HEK293 (cell line): ENCODE data around the gene AAR2.

Source experiments
- CTCF ChIA-PET: fragments of 350-600 bp; formaldehyde crosslinking; extraction: SDS; loops from one replicate; lab custom pipeline; 2021; ENCODE audit warnings: antibody characterized with exemption; lab: Yijun Ruan, JAX
- POLR2A ChIA-PET: fragments of 300-600 bp; formaldehyde crosslinking; extraction: SDS; loops from one replicate; lab custom pipeline; 2020; ENCODE audit warnings: antibody characterized with exemption, inconsistent platforms; lab: Yijun Ruan, JAX
- H3K27ac ChIP-seq: fragments of 200-500 bp; sonication (Bioruptor generic); 2 replicates; pipeline ENCODE4 v1.5.1; 2014; ENCODE audit warnings: low read depth, low read length, control low read depth, inconsistent platforms; ENCODE audit errors: extremely low read depth
- H3K36me3 ChIP-seq, 2 experiments: fragments of 200-500 bp in 1 of 2; sonication (Bioruptor generic) in 1 of 2; 1 replicate in 1 of 2; 2 replicates in 1 of 2; pipeline ENCODE4 v1.5.1; 2014 to 2017; ENCODE audit warnings: inconsistent platforms in 2 of 2, low read length in 2 of 2; ENCODE audit not compliant: control insufficient read depth in 2 of 2, insufficient read depth in 1 of 2
- H3K4me1 ChIP-seq: fragments of 200-500 bp; sonication (Bioruptor generic); 2 replicates; pipeline ENCODE4 v1.5.1; 2014; ENCODE audit warnings: mild to moderate bottlenecking, low read length, inconsistent platforms; ENCODE audit not compliant: control insufficient read depth, insufficient read depth
- H3K4me3 ChIP-seq: 2 replicates; pipeline ENCODE4 v1.5.1; 2011; ENCODE audit warnings: low read depth, mild to moderate bottlenecking, control low read depth, low read length, moderate library complexity
- H3K9me3 ChIP-seq: fragments of 200-500 bp; sonication (Bioruptor generic); 2 replicates; pipeline ENCODE4 v1.5.1; 2014; ENCODE audit warnings: low read depth, low read length, inconsistent platforms; ENCODE audit not compliant: control insufficient read depth, insufficient read depth
- ATF2 ChIP-seq: fragments of 450-650 bp; formaldehyde crosslinking; IDR thresholded peaks from 2 replicates; pipeline ENCODE4 v1.5.1; 2016; ENCODE audit warnings: missing biosample characterization, missing genetic modification characterization, low read depth
- GFI1B ChIP-seq: fragments of 450-650 bp; formaldehyde crosslinking; IDR thresholded peaks from 2 replicates; pipeline ENCODE4 v1.5.1; 2016; ENCODE audit warnings: missing biosample characterization, missing genetic modification characterization
- KLF9 ChIP-seq: fragments of 450-650 bp; formaldehyde crosslinking; IDR thresholded peaks from 2 replicates; pipeline ENCODE4 v1.5.1; 2016; ENCODE audit warnings: missing biosample characterization, missing genetic modification characterization, low read depth
- MEIS1 ChIP-seq: sonication (generic); formaldehyde crosslinking; IDR thresholded peaks from 2 replicates; pipeline ENCODE4 v1.8.1; 2022; ENCODE audit warnings: missing genetic modification reagents, mild to moderate bottlenecking, borderline replicate concordance
- PATZ1 ChIP-seq: fragments of 450-650 bp; formaldehyde crosslinking; IDR thresholded peaks from 2 replicates; pipeline ENCODE4 v1.5.1; 2016; ENCODE audit warnings: missing biosample characterization, missing genetic modification characterization
- SP7 ChIP-seq: fragments of 450-650 bp; formaldehyde crosslinking; IDR thresholded peaks from 2 replicates; pipeline ENCODE4 v1.5.1; 2016; ENCODE audit warnings: missing biosample characterization, missing genetic modification characterization
- ZBTB10 ChIP-seq: fragments of 450-650 bp; formaldehyde crosslinking; IDR thresholded peaks from 2 replicates; pipeline ENCODE4 v1.5.1; 2016; ENCODE audit warnings: missing biosample characterization, missing genetic modification characterization
- ZBTB26 ChIP-seq: fragments of 450-650 bp; formaldehyde crosslinking; optimal IDR thresholded peaks from 2 replicates; pipeline ENCODE3; 2016; ENCODE audit warnings: missing biosample characterization, mild to moderate bottlenecking, missing genetic modification characterization
- ZBTB8A ChIP-seq: fragments of 450-650 bp; formaldehyde crosslinking; IDR thresholded peaks from 2 replicates; pipeline ENCODE4 v1.5.1; 2016; ENCODE audit warnings: missing biosample characterization, missing genetic modification characterization
- ZNF138 ChIP-seq: fragments of 450-650 bp; formaldehyde crosslinking; IDR thresholded peaks from 2 replicates; pipeline ENCODE4 v1.5.1; 2016; ENCODE audit warnings: missing biosample characterization, missing genetic modification characterization, borderline replicate concordance
- ZNF280D ChIP-seq: fragments of 450-650 bp; formaldehyde crosslinking; IDR thresholded peaks from 2 replicates; pipeline ENCODE4 v1.5.1; 2016; ENCODE audit warnings: missing biosample characterization, missing genetic modification characterization
- ZNF350 ChIP-seq: fragments of 450-650 bp; formaldehyde crosslinking; IDR thresholded peaks from 2 replicates; pipeline ENCODE4 v1.5.0; 2017; ENCODE audit warnings: missing biosample characterization, mild to moderate bottlenecking, missing genetic modification characterization
- ZNF558 ChIP-seq: fragments of 450-650 bp; formaldehyde crosslinking; IDR thresholded peaks from 2 replicates; pipeline ENCODE4 v1.5.1; 2016; ENCODE audit warnings: missing biosample characterization, missing genetic modification characterization
- ZNF560 ChIP-seq: fragments of 450-650 bp; formaldehyde crosslinking; IDR thresholded peaks from 2 replicates; pipeline ENCODE4 v1.5.1; 2017; ENCODE audit warnings: missing biosample characterization, missing genetic modification characterization, borderline replicate concordance
- ZNF645 ChIP-seq: fragments of 450-650 bp; formaldehyde crosslinking; IDR thresholded peaks from 2 replicates; pipeline ENCODE4; 2016; ENCODE audit warnings: missing biosample characterization, missing genetic modification characterization
- ZNF768 ChIP-seq: fragments of 450-650 bp; formaldehyde crosslinking; IDR thresholded peaks from 2 replicates; pipeline ENCODE4 v1.5.1; 2018; ENCODE audit warnings: missing biosample characterization, mild to moderate bottlenecking, missing genetic modification characterization

AAR2 gene

GRCh38 chr20:36304786-36305495 lies 68.7 kb downstream of the AAR2 start (continued):
- no peak for TF ChIP-seq ZNF350
- no peak for TF ChIP-seq ZNF138 (tag by site-specific recombination)
- TF ChIP-seq GFI1B (tag by site-specific recombination), result no peak

GRCh38 chr20:36305602-36306551 lies 69.6 kb downstream of the AAR2 start, which contains the start of gene DLGAP4:
TSS of gene DLGAP4 (plus strand) at chr20:36306339. CDS start at chr20:36431718, 125,379 bp downstream.
- peak within 1 kb of the TSS; percentile 43 for H3K4me3 ChIP-seq
- H3K9me3 ChIP-seq, result no peaks in the 10 kb centered on the region
- ChIA-PET CTCF (interaction anchor here (0.6 kb wide), 1 partner anchor 35 kb away, joined by 3 read pairs; no protein-coding TSS in a partner anchor), POLR2A (no interaction called here)
- no peaks in the 10 kb centered on the region for H3K4me1 ChIP-seq
- H3K27ac ChIP-seq, result no peak within 1 kb of the TSS; the same call in 1 of the 2 replicates
- H3K36me3 ChIP-seq, result no peaks in the 10 kb centered on the region
- peak; percentile 31; the same call in 1 of the 2 replicates for TF ChIP-seq SP7 (tag by site-specific recombination)
- TF ChIP-seq ZNF768 (tag by site-specific recombination), result peak; percentile 97; the same call in 1 of the 2 replicates
- no peak for TF ChIP-seq ZNF560 (tag by site-specific recombination)
- 0 out of 2 replicates have a peak, but pooled peaks have one; percentile 12 for TF ChIP-seq ZNF280D (tag by site-specific recombination)
- no peak for TF ChIP-seq ZNF645
- TF ChIP-seq ZBTB8A (tag by site-specific recombination), result peak; percentile 63
- no peak for TF ChIP-seq ATF2 (tag by site-specific recombination)
- peak; percentile 4 for TF ChIP-seq ZBTB26 (tag by site-specific recombination)
- 0 out of 2 replicates have a peak, but pooled peaks have one; percentile 7 for TF ChIP-seq PATZ1 (tag by site-specific recombination)
- no peak for TF ChIP-seq ZNF558
- TF ChIP-seq KLF9 (tag by site-specific recombination), result peak; percentile 27; the same call in 1 of the 2 replicates
- TF ChIP-seq ZBTB10, result peak; percentile 60; the same call in 1 of the 2 replicates
- TF ChIP-seq MEIS1, result no peak
- TF ChIP-seq, all 188 proteins: peak for 8
